Measurements from ENCODE around the gene USF1. TPM values are rescaled to one million over a fixed set of nuclear protein-coding genes. Genes with fewer than 3 reads are reported as not detected.

The USF1 gene
- total RNA-seq, 1 donor from 2014 or later: 158 TPM

DNA sequence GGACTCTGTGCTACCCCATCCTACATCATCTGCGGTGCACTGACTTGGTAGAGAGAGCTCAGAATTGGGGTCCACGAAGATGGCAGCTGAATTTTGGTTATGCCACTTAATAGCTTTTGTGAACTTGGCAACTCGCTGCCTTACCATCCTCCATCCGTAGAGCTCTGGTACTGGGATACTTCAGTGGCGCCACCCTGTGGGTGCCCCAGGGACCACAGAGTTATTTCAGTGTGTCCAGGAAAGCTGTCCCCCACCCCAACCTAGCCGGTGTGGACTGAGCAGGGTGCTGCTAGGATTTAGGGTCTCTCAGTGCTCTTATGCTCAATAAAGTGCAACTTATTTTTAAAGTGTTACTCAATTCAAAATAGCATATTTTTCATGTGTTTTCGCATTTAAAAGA is 9.0 kb upstream of the USF1 start:
- no peak for DNase-seq
- Mint-ChIP-seq H3K27ac (ENCODE audit: unreplicated experiment) (no peak overlapping the region), H3K9me3 (ENCODE audit: unreplicated experiment) (no peaks in the 10 kb centered on the region), H3K4me1 (ENCODE audit: low read depth, unreplicated experiment) (no peaks in the 10 kb centered on the region), H3K27me3 (ENCODE audit: unreplicated experiment) (peaks cover 6% of the 10 kb centered on the region), H3K4me3 (ENCODE audit: unreplicated experiment) (no peak overlapping the region), H3K36me3 (ENCODE audit: unreplicated experiment) (no peaks in the 10 kb centered on the region)
- TF ChIP-seq CTCF (IDR thresholded peaks at IDR 0.05; ENCODE audit: partially characterized antibody, unreplicated experiment): no peak

DNA sequence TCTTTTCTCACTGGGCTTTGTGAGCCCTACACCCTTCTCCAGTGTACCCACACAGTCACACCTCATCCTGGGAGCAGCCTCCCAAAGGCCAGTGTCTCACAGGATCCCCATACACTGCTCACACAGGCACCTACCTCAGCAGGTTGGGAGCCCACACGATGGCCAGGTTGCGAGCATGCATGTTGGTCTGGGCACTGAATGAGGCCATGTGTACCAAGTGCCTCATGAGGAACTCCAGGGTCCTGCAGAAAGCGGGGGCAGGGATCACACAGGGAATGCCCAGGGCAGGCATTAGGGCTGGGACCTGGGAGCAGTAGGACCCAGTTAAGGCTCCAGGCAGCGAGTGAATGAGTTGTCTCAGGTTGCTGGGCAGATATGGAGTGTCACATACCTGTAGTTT is 8.5 kb upstream of the USF1 start:
- Mint-ChIP-seq H3K27ac (ENCODE audit: unreplicated experiment) (no peak overlapping the region), H3K27me3 (ENCODE audit: unreplicated experiment) (peaks cover 6% of the 10 kb centered on the region)

DNA sequence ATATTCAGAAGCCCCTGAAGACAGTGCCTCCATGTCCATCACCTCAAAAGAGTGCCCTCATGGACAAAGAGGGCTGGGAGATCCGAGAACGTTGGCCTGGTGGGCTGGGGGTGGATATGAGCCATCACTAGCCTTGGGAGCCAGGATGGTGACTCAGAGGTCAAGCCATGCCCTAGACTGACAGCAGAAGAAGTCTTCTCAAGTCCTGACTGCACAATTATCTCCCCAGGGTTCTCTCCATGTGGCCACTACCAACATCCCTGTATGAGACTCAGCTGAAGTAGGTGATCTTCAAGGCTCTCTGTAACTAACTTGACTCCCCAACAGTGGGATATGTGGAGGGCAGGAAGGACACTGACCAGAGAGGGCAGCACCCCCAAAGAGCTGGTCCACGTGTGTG is 7.1 kb upstream of the USF1 start:
- Mint-ChIP-seq H3K9me3 (ENCODE audit: unreplicated experiment) (no peaks in the 10 kb centered on the region), H3K4me1 (ENCODE audit: low read depth, unreplicated experiment) (no peaks in the 10 kb centered on the region), H3K27ac (ENCODE audit: unreplicated experiment) (no peak overlapping the region), H3K27me3 (ENCODE audit: unreplicated experiment) (peaks cover 6% of the 10 kb centered on the region), H3K36me3 (ENCODE audit: unreplicated experiment) (peaks cover 7% of the 10 kb centered on the region), H3K4me3 (ENCODE audit: unreplicated experiment) (no peak overlapping the region)
- TF ChIP-seq CTCF (IDR thresholded peaks at IDR 0.05; ENCODE audit: partially characterized antibody, unreplicated experiment): no peak
- DNase-seq: no peak

More for the DNA sequence above, 8.5 kb upstream of the USF1 start:
- no peaks in the 10 kb centered on the region for H3K4me1 Mint-ChIP-seq (ENCODE audit: low read depth, unreplicated experiment)
- DNase-seq: no peak
- no peaks in the 10 kb centered on the region for H3K36me3 Mint-ChIP-seq (ENCODE audit: unreplicated experiment)
- no peaks in the 10 kb centered on the region for H3K9me3 Mint-ChIP-seq (ENCODE audit: unreplicated experiment)
- H3K4me3 Mint-ChIP-seq (ENCODE audit: unreplicated experiment): no peak overlapping the region
- TF ChIP-seq CTCF (IDR thresholded peaks at IDR 0.05; ENCODE audit: partially characterized antibody, unreplicated experiment): no peak

DNA sequence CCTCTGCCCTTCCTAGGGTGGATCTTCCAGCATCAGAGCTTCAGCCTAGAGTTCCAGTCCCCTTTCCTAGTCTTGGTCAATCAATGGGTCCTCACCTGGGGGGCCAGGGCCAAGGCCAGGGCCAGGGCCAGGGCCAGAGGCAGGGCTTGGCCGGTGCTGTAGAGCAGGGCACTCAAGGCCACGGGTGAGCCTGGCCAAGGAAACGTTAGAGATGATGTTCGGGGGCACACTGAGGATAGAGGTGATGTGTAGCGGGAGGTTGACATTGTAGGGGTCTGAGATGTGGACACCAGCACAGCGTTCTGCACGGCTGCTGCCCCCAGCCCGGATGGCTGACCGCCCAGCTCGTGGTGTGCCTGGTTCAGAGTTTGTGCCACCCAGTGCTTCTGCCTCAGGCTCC is 5.4 kb upstream of the USF1 start:
- Mint-ChIP-seq H3K4me1 (ENCODE audit: low read depth, unreplicated experiment) (no peaks in the 10 kb centered on the region), H3K27me3 (ENCODE audit: unreplicated experiment) (peaks cover 9% of the 10 kb centered on the region), H3K9me3 (ENCODE audit: unreplicated experiment) (peaks cover 3% of the 10 kb centered on the region), H3K36me3 (ENCODE audit: unreplicated experiment) (peaks cover 13% of the 10 kb centered on the region), H3K27ac (ENCODE audit: unreplicated experiment) (no peak overlapping the region), H3K4me3 (ENCODE audit: unreplicated experiment) (no peak overlapping the region)
- DNase-seq: no peak
- no peak for TF ChIP-seq CTCF (IDR thresholded peaks at IDR 0.05; ENCODE audit: partially characterized antibody, unreplicated experiment)

DNA sequence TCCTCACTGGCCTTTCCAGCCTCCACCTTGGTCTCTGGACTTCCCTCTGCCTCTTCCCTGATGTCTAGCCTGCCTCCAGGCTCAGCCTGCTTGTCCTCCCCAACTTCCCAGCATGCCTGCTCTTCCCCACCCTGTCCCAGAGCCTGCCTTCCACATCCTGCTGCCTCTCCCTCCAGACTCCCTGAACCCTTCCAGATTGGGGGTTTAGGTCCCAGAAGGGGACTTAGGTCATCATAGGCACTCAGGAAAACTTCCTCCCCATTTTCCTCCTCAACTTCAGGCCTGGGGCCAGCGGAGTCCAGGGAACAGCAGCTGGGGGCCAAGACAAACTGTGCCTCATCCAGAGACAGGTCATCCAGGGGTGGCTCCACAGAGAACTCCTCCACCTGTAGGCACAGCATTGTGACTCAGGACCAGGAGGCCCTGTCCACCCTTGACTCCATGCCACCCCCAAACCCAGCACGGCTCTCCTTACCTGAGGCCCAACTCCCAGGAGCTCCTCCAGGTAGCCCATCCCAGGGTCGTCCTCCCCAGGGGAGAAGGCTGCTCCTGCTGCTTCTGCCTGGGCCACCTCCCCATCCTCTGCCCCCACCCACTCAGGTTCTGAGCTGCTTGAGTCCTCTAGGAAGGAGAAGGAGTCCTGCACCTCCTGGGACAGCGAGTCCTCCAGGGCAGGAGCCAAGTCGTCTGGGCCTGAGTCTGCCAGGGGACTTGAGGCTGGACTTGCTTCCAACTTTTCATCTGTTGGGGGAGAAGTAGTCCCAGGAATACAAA is 3.4 kb upstream of the USF1 start:
- H3K4me3 Mint-ChIP-seq (ENCODE audit: unreplicated experiment): no peak overlapping the region
- TF ChIP-seq CTCF (IDR thresholded peaks at IDR 0.05; ENCODE audit: partially characterized antibody, unreplicated experiment): no peak
- peaks cover 2% of the 10 kb centered on the region for H3K4me1 Mint-ChIP-seq (ENCODE audit: low read depth, unreplicated experiment)
- peaks cover 22% of the 10 kb centered on the region for H3K27me3 Mint-ChIP-seq (ENCODE audit: unreplicated experiment)
- H3K36me3 Mint-ChIP-seq (ENCODE audit: unreplicated experiment): peaks cover 17% of the 10 kb centered on the region
- H3K27ac Mint-ChIP-seq (ENCODE audit: unreplicated experiment): no peak overlapping the region
- H3K9me3 Mint-ChIP-seq (ENCODE audit: unreplicated experiment): peaks cover 13% of the 10 kb centered on the region
- no peak for DNase-seq

Data from glutamatergic neuron (in vitro differentiated cells).